T-helper 1 cell treated with Interleukin-12 subunit alpha and Interleukin-12 subunit beta and Interleukin-4 antibody, amounts not matched to agents 30 μg/mL and 1 μg/mL, for 36 hours (primary cell): ENCODE data around the gene TFDP1.

Experiments
- H3K27ac Mint-ChIP-seq: one replicate; pipeline ENCODE4 v1.8.0; 2021; ENCODE audit warnings: mild to moderate bottlenecking, mixed read lengths
- H3K27me3 Mint-ChIP-seq: one replicate; pipeline ENCODE4 v1.8.0; 2021; ENCODE audit warnings: low read depth, mixed read lengths
- H3K36me3 Mint-ChIP-seq: one replicate; pipeline ENCODE4 v1.8.0; 2021; ENCODE audit warnings: low read depth, mixed read lengths
- H3K4me1 Mint-ChIP-seq: one replicate; pipeline ENCODE4 v1.8.0; 2021; ENCODE audit warnings: low read depth, mixed read lengths
- H3K4me3 Mint-ChIP-seq: one replicate; pipeline ENCODE4 v1.8.0; 2021; ENCODE audit warnings: mild to moderate bottlenecking, moderate library complexity, mixed read lengths
- H3K9me3 Mint-ChIP-seq: one replicate; pipeline ENCODE4 v1.8.0; 2021; ENCODE audit warnings: mixed read lengths

The TFDP1 gene

DNA sequence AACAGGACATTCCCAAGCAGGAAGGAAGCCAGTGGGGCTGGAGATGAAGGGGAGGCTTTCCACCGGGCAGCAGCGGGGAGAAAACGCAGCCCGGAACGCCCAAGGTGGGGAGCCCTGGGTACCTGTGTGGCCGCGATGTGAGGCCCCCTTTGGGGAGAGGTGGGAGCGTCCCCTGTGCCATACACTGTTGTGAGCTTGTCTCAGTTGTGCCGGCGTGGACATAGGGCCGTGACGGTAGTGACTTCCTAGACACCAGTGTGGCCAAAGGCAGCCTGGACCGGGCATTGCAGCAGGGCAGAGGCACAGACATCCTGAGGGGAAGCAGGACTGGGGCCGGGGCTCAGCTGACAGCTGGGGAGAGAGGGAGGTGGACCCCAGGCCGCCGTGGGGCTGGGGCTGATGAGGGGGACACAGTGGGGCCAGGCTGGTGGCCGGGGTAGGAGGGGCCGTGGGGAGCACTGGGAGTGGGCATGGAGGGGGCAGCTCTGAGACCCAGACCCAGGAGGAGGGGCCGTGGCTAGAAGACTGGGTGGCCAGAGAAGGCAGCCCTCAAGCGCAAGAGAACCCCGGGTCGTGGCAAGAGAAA is 38.5 kb upstream of the TFDP1 start:
- H3K4me3 Mint-ChIP-seq = no peak overlapping the region
- H3K36me3 Mint-ChIP-seq = peaks cover 9% of the 10 kb centered on the region
- H3K27me3 Mint-ChIP-seq = no peaks in the 10 kb centered on the region
- no peaks in the 10 kb centered on the region for H3K4me1 Mint-ChIP-seq
- H3K9me3 Mint-ChIP-seq = peaks cover 3% of the 10 kb centered on the region
- no peak overlapping the region for H3K27ac Mint-ChIP-seq

DNA sequence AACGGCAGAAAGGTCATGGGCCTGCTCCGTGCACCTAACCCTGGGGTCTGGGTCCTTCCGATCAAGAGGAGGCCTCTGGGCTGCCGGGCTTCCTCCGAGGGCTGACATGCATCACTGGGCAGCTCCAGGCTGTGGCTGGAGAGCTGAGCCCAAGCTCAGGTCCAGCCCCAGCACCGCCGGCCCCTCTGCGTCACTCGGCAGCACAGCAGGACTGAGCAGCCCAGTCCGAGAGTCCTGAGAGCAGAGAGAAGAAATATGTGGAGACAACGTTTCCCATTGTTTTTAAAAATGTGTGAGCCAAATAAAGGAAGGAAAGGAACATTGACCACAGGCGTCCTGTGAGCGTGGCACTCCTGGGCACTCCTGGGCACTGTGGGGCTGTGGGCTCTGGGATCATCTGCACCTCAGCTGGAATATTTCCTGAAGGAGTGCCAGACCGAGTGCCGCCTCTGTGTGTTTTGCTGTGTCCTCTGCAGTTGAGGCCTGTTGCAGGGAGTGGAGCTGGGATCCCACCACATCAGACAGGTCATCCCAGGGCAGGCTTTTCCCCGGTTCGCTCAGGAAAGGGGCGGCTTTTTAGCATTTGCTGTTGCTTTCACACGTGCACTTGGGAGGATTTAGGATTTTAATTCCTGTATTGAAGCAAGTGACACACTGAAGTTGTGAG is 37.8 kb upstream of the TFDP1 start:
- Mint-ChIP-seq H3K4me1 (no peaks in the 10 kb centered on the region), H3K9me3 (no peaks in the 10 kb centered on the region), H3K36me3 (peaks cover 5% of the 10 kb centered on the region), H3K27me3 (no peaks in the 10 kb centered on the region), H3K27ac (no peak overlapping the region), H3K4me3 (no peak overlapping the region)

DNA sequence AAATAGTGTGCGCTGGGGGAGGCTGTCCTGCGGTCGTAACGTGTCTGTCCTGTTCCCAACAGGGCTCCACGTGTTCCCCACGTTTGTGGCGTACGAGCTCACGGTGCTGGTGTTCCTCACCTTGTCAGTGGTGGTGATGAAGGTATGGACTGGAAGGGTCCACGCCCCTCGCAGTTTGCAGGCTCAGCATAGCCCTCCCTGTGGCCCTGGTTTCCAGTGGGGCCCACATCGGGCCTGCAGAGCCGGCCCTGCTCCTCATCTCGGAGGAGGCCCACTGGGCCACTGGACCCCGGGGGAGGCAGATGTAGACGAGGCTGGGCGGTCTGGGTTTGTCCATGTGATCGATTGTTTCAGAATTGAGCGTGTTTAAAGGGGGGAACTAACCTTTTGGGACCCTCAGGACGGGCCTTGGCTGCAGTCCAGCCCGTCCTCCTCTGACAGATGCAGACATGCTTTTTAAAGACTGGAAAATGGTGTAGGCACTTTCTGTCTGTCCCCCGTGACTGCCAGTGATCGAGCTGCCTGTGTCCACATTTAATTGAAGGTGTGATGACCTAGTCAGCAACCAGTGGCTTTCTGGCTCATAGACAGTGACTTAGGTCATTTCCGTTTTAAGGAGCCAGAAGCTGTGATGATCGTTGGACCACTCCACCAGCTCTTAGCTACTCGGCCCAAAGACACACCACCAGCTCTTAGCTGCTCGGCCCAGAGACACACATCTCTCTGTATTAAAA is 37.1 kb upstream of the TFDP1 start:
- Mint-ChIP-seq H3K36me3 (peaks cover 5% of the 10 kb centered on the region), H3K4me1 (no peaks in the 10 kb centered on the region), H3K9me3 (no peaks in the 10 kb centered on the region), H3K27ac (no peak overlapping the region), H3K4me3 (no peak overlapping the region), H3K27me3 (no peaks in the 10 kb centered on the region)

DNA sequence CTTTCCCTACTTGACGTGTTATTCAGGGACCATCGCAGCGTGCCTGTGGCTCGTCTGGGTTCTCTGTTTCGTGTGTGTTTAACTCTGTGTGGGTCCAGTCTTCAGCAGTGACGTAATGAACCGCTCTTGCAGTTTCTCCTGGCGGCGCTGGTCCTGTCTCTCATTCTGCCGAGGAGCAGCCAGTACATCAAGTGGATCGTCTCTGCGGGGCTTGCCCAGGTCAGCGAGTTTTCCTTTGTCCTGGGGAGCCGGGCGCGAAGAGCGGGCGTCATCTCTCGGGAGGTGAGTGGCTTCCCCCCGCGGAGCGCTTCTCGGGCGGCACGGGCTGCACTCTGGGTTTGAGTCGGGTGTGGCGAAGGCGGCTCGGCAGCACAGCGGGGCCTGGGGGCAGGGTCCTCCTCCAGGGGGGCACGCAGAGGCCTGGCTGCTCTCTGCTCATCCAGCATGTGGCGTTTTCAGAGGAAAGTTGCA is 36.3 kb upstream of the TFDP1 start:
- Mint-ChIP-seq H3K27ac (no peak overlapping the region), H3K27me3 (no peaks in the 10 kb centered on the region), H3K36me3 (peaks cover 5% of the 10 kb centered on the region), H3K9me3 (no peaks in the 10 kb centered on the region), H3K4me1 (no peaks in the 10 kb centered on the region), H3K4me3 (no peak overlapping the region)

DNA sequence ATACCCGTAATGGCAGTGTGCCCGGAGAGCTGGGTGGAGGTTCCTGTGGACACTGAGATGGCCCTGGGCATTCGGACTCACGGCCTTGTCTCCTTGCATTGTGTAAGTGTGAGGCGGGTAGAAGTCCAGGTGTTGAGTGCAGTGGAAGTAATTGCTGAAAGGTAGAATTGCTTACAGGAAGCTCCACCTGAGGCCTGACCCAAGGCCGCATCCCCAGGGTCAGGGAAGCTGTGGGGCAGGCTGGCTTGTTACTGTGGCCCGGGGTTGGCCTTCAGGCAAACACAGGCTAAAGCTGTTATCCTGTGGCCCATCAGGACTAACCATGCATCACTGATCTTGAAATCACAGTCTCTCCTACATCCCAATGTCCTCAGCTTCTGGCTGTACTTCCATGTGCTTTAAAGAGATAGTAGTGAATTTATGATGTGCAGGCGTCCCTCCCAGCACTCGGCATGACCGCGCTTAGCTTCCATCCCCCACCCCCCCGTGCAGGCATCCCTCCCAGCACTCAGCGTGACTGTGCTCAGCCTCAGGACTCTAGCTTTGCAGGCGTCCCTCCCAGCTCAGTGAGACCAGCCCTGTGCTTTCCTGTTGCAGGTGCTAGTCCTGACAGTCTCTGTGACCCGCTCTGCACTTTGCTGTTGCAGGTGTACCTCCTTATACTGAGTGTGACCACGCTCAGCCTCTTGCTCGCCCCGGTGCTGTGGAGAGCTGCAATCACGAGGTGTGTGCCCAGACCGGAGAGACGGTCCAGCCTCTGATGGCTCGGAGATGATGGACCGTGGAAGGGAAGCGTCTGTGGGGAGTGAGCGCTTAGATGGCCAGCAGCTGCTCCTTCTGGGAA is 35.6 kb upstream of the TFDP1 start:
- H3K27ac Mint-ChIP-seq = no peak overlapping the region
- H3K4me1 Mint-ChIP-seq = no peaks in the 10 kb centered on the region
- no peak overlapping the region for H3K4me3 Mint-ChIP-seq
- no peaks in the 10 kb centered on the region for H3K27me3 Mint-ChIP-seq
- no peaks in the 10 kb centered on the region for H3K36me3 Mint-ChIP-seq
- H3K9me3 Mint-ChIP-seq = no peaks in the 10 kb centered on the region

DNA sequence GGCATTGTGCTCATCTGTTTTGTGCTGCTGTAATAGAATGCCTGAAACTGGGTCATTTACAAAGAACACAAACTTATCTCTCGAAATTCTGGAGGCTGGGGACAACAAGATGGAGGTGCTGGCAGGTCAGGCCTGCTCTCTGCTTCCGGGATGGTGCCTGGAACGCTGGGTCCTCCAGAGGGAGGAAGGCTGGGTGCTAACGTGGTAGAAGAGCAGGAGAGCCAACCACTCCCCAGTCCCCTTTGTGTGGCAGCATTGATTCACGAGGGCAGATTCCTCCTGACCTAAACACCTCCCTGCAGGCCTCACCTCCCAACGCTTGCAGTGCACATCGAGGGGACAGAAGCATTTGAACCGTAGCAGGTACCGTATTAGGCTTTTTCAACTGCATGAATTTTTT is 34.1 kb upstream of the TFDP1 start:
- no peaks in the 10 kb centered on the region for H3K9me3 Mint-ChIP-seq
- H3K27ac Mint-ChIP-seq = no peak overlapping the region
- no peaks in the 10 kb centered on the region for H3K4me1 Mint-ChIP-seq
- no peak overlapping the region for H3K4me3 Mint-ChIP-seq
- H3K27me3 Mint-ChIP-seq = no peaks in the 10 kb centered on the region
- H3K36me3 Mint-ChIP-seq = no peaks in the 10 kb centered on the region

DNA sequence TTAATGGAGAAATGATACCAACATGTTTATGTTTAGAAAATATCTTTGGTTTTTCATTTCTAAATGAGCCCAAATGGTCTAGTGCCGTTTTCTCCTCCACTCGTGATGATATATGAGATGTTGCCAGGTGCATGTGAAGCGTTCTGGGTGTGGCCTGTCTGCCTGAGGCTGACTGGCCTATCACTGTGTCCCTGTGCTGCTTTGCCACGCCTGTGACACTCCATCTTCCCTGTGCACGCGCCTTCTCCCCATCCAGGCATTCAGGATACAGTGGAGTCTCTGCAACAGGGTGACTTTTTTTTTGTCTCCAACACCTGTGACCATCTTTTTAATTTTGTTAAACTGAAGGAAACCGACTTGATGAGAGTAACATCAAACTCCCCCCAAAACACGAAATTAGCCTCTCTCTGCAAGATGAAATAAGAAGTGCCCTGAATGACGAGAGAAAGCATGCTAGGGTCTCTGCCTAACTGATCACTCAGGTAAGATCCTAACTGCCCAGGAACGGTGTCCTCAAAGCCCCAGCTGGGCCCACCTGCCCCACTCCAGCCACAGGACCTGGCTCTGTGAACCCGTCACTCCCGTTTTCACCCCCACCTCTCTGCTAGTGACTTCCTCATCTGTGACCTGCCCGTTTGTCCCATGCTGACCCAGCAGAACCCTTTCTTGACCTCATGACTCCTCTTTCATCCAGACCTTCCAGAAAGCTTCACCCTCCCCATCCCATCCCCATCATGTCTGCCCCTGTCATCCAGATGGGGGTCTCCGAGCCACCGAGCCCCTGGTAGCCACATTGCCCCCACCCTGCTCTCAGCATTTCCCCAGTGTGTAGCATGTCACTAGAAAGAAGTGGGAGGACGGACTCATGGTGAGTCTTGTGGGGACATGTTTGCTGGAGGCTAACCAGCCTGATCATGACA is 33.2 kb upstream of the TFDP1 start:
- Mint-ChIP-seq H3K27me3 (no peaks in the 10 kb centered on the region), H3K9me3 (no peaks in the 10 kb centered on the region), H3K27ac (no peak overlapping the region), H3K4me1 (no peaks in the 10 kb centered on the region), H3K36me3 (no peaks in the 10 kb centered on the region), H3K4me3 (no peak overlapping the region)

GRCh38 chr13:113552079-113552478 is 32.5 kb upstream of the TFDP1 start:
- Mint-ChIP-seq H3K4me1 (no peaks in the 10 kb centered on the region), H3K9me3 (no peaks in the 10 kb centered on the region), H3K36me3 (no peaks in the 10 kb centered on the region), H3K4me3 (no peak overlapping the region), H3K27me3 (no peaks in the 10 kb centered on the region), H3K27ac (no peak overlapping the region)

DNA sequence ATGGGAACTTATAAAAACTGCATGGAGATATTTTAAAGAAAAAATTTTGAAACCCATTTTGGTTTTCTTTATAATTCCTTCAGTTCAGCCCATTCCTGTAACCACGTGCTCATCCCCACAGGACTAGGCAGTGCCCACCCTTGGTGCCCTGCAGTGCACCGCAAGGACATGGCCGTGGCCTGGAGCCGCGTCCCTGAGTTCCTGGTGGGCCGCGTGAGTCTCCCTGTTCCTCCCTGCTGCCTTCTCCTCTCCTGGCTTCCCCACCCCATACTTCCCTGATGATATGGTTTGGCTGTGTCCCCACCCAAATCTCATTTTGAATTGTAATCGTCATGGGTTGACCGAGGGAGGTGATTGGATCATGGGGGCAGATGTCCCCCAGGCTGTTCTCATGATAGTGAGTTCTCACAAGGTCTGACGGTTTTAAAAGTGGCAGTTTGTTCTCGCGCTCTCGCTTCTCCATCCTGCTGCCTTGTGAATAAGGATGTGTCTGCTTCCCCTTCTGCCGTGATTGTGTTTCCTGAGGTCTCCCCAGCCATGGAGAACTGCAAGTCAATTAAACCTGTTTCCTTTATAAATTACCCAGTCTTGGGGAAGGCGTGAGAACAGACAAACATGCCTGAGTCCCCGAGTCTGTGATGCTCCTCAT is 31.6 kb upstream of the TFDP1 start:
- H3K4me1 Mint-ChIP-seq = no peaks in the 10 kb centered on the region
- no peaks in the 10 kb centered on the region for H3K36me3 Mint-ChIP-seq
- H3K9me3 Mint-ChIP-seq = no peaks in the 10 kb centered on the region
- no peaks in the 10 kb centered on the region for H3K27me3 Mint-ChIP-seq
- H3K4me3 Mint-ChIP-seq = no peak overlapping the region
- no peak overlapping the region for H3K27ac Mint-ChIP-seq

- Mint-ChIP-seq H3K27ac (no peak overlapping the region), H3K36me3 (no peaks in the 10 kb centered on the region)
Measured at GRCh38 chr13:113553511-113554332, 30.8 kb upstream of the TFDP1 start.

GRCh38 chr13:113554333-113554700 is 30.2 kb upstream of the TFDP1 start:
- Mint-ChIP-seq H3K9me3 (no peaks in the 10 kb centered on the region), H3K4me1 (no peaks in the 10 kb centered on the region), H3K36me3 (no peaks in the 10 kb centered on the region), H3K27me3 (no peaks in the 10 kb centered on the region), H3K4me3 (no peak overlapping the region), H3K27ac (no peak overlapping the region)

More at GRCh38 chr13:113553511-113554332, 30.8 kb upstream of the TFDP1 start:
- Mint-ChIP-seq H3K4me1 (no peaks in the 10 kb centered on the region), H3K27me3 (no peaks in the 10 kb centered on the region), H3K9me3 (no peaks in the 10 kb centered on the region), H3K4me3 (no peak overlapping the region)

- no peaks in the 10 kb centered on the region for H3K36me3 Mint-ChIP-seq
- H3K4me3 Mint-ChIP-seq = no peak overlapping the region
- H3K27me3 Mint-ChIP-seq = no peaks in the 10 kb centered on the region
- no peaks in the 10 kb centered on the region for H3K9me3 Mint-ChIP-seq
- H3K4me1 Mint-ChIP-seq = no peaks in the 10 kb centered on the region
- no peak overlapping the region for H3K27ac Mint-ChIP-seq
Measured at GRCh38 chr13:113555141-113555540, 29.4 kb upstream of the TFDP1 start.

GRCh38 chr13:113557013-113557412 is 27.5 kb upstream of the TFDP1 start:
- no peak overlapping the region for H3K27ac Mint-ChIP-seq
- no peak overlapping the region for H3K4me3 Mint-ChIP-seq
- H3K36me3 Mint-ChIP-seq = no peaks in the 10 kb centered on the region
- H3K4me1 Mint-ChIP-seq = no peaks in the 10 kb centered on the region
- no peaks in the 10 kb centered on the region for H3K27me3 Mint-ChIP-seq
- no peaks in the 10 kb centered on the region for H3K9me3 Mint-ChIP-seq
